H9 (cell line): ENCODE data around the gene IGFL1. TPM values are rescaled to one million over a fixed set of nuclear protein-coding genes. Genes with fewer than 3 reads are reported as not detected.
"Not testable (repeated sequence)": the region's sequence is repeated elsewhere in the genome, so short reads cannot be mapped to it uniquely, and the experiment has no call there.

Source experiments
- DNase-seq: peaks from one replicate; pipeline ENCODE4 v3.0.0-alpha.2; 2017
- H2AFZ ChIP-seq: one replicate; pipeline ENCODE4 v1.6.1; 2013; ENCODE audit warnings: mild to moderate bottlenecking, low read length, control low read depth, moderate library complexity
- H2AK5ac ChIP-seq: 2 replicates; pipeline ENCODE4 v1.6.1; 2013; ENCODE audit warnings: low read length, control low read depth, mixed read lengths; ENCODE audit not compliant: insufficient read length
- H2BK120ac ChIP-seq: one replicate; pipeline ENCODE4 v1.6.1; 2013; ENCODE audit warnings: low read depth, mild to moderate bottlenecking, low read length, control low read depth, inconsistent platforms; ENCODE audit not compliant: poor library complexity, severe bottlenecking
- H2BK12ac ChIP-seq: 2 replicates; pipeline ENCODE4 v1.6.1; 2013; ENCODE audit warnings: low read length, control low read depth, mixed read lengths, low read depth; ENCODE audit not compliant: insufficient read length
- H2BK15ac ChIP-seq: 2 replicates; pipeline ENCODE4 v1.6.1; 2013; ENCODE audit warnings: low read depth, low read length, control low read depth
- H2BK20ac ChIP-seq: one replicate; pipeline ENCODE4 v1.6.1; 2013; ENCODE audit warnings: low read depth, mild to moderate bottlenecking, low read length, control low read depth, inconsistent platforms; ENCODE audit not compliant: poor library complexity, severe bottlenecking
- H2BK5ac ChIP-seq: 2 replicates; pipeline ENCODE4 v1.6.1; 2013; ENCODE audit warnings: low read length, control low read depth, mixed read lengths; ENCODE audit not compliant: insufficient read length
- H3K14ac ChIP-seq: 2 replicates; pipeline ENCODE4 v1.6.1; 2013; ENCODE audit warnings: low read length, control low read depth; ENCODE audit not compliant: insufficient read depth
- H3K18ac ChIP-seq: 2 replicates; pipeline ENCODE4 v1.6.1; 2013; ENCODE audit warnings: low read depth, mild to moderate bottlenecking, mixed read lengths, low read length, control low read depth; ENCODE audit not compliant: insufficient read length
- H3K23ac ChIP-seq: 2 replicates; pipeline ENCODE4 v1.6.1; 2013; ENCODE audit warnings: low read length, control low read depth, mixed read lengths, low read depth; ENCODE audit not compliant: insufficient read length
- H3K23me2 ChIP-seq: 2 replicates; pipeline ENCODE4 v1.6.1; 2013; ENCODE audit warnings: low read depth, mild to moderate bottlenecking, mixed read lengths, low read length, control low read depth; ENCODE audit not compliant: insufficient read length, poor library complexity, severe bottlenecking
- H3K27ac ChIP-seq: 2 replicates; pipeline ENCODE4 v1.5.1; 2013; ENCODE audit warnings: low read length, control low read depth, mixed read lengths, low read depth; ENCODE audit not compliant: insufficient read length
- H3K27me3 ChIP-seq: 2 replicates; pipeline ENCODE4 v1.6.1; 2013; ENCODE audit warnings: low read length, control low read depth, inconsistent platforms; ENCODE audit not compliant: insufficient read depth
- H3K4ac ChIP-seq: 2 replicates; pipeline ENCODE4 v1.6.1; 2013; ENCODE audit warnings: low read depth, mild to moderate bottlenecking, control low read depth, inconsistent platforms, low read length, moderate library complexity
- H3K4me1 ChIP-seq: 2 replicates; pipeline ENCODE4 v1.6.1; 2013; ENCODE audit warnings: low read length, control low read depth, inconsistent platforms; ENCODE audit not compliant: insufficient read depth
- H3K4me2 ChIP-seq: 2 replicates; pipeline ENCODE4 v1.6.1; 2013; ENCODE audit warnings: low read length, control low read depth, mixed read lengths; ENCODE audit not compliant: insufficient read length, insufficient read depth
- H3K56ac ChIP-seq: 2 replicates; pipeline ENCODE4 v1.6.1; 2013; ENCODE audit warnings: low read depth, mild to moderate bottlenecking, mixed read lengths, low read length, control low read depth; ENCODE audit not compliant: insufficient read length
- H3K79me1 ChIP-seq: 2 replicates; pipeline ENCODE4 v1.6.1; 2013; ENCODE audit warnings: low read depth, mild to moderate bottlenecking, moderate library complexity, low read length, control low read depth, inconsistent platforms; ENCODE audit not compliant: insufficient read depth, poor library complexity, severe bottlenecking
- H3K79me2 ChIP-seq: 2 replicates; pipeline ENCODE4 v1.6.1; 2013; ENCODE audit warnings: low read length, control low read depth, inconsistent platforms; ENCODE audit not compliant: insufficient read depth
- H3K9ac ChIP-seq: 2 replicates; pipeline ENCODE4 v1.6.1; 2013; ENCODE audit warnings: low read length, control low read depth, mixed read lengths; ENCODE audit not compliant: insufficient read length; ENCODE audit errors: extremely low read depth
- H3K9me3 ChIP-seq: one replicate; pipeline ENCODE4 v1.6.1; 2013; ENCODE audit warnings: low read depth, low read length, inconsistent platforms; ENCODE audit not compliant: control insufficient read depth
- H3T11ph ChIP-seq: one replicate; pipeline ENCODE4 v1.6.1; 2013; ENCODE audit warnings: mild to moderate bottlenecking, low read length, control low read depth, inconsistent platforms
- H4K20me1 ChIP-seq: one replicate; pipeline ENCODE4 v1.6.1; 2013; ENCODE audit not compliant: control insufficient read depth, insufficient read length, insufficient read depth
- H4K5ac ChIP-seq: 2 replicates; pipeline ENCODE4 v1.6.1; 2013; ENCODE audit warnings: low read depth, mild to moderate bottlenecking, mixed read lengths, low read length, control low read depth; ENCODE audit not compliant: insufficient read length
- H4K8ac ChIP-seq: replicated peaks from 2 replicates; pipeline ENCODE4 v1.6.1; 2013; ENCODE audit warnings: low read length, control low read depth, mixed read lengths, low read depth; ENCODE audit not compliant: insufficient read length
- H4K91ac ChIP-seq: 2 replicates; pipeline ENCODE4 v1.6.1; 2013; ENCODE audit warnings: low read depth, mild to moderate bottlenecking, moderate library complexity, mixed read lengths, low read length, control low read depth; ENCODE audit not compliant: insufficient read length
- H3K27ac Mint-ChIP-seq, 3 experiments: 2 replicates in 2 of 3; 3 replicates in 1 of 3; pipeline ENCODE4 v1.8.0; 2020 to 2021; ENCODE audit warnings: mixed read lengths in 3 of 3, mild to moderate bottlenecking in 1 of 3, moderate library complexity in 1 of 3
- H3K27me3 Mint-ChIP-seq: 2 replicates; pipeline ENCODE4 v1.8.0; 2021; ENCODE audit warnings: low read depth, mild to moderate bottlenecking, moderate library complexity, mixed read lengths
- H3K36me3 Mint-ChIP-seq, 3 experiments: 2 replicates in 2 of 3; 3 replicates in 1 of 3; pipeline ENCODE4 v1.8.0; 2020 to 2021; ENCODE audit warnings: low read depth in 3 of 3, mixed read lengths in 3 of 3; ENCODE audit not compliant: insufficient read depth in 1 of 3
- H3K4me1 Mint-ChIP-seq, 2 experiments: 2 replicates each; pipeline ENCODE4 v1.8.0; 2020; ENCODE audit warnings: mixed read lengths in 2 of 2
- H3K4me3 Mint-ChIP-seq, 2 experiments: 2 replicates in 1 of 2; 3 replicates in 1 of 2; pipeline ENCODE4 v1.8.0; 2020 to 2021; ENCODE audit warnings: mild to moderate bottlenecking in 2 of 2, mixed read lengths in 2 of 2, moderate library complexity in 1 of 2
- H3K9me3 Mint-ChIP-seq, 2 experiments: 2 replicates in 1 of 2; 3 replicates in 1 of 2; pipeline ENCODE4 v1.8.0; 2020; ENCODE audit warnings: mild to moderate bottlenecking in 2 of 2, mixed read lengths in 2 of 2, moderate library complexity in 1 of 2
- WGBS: extraction: QIAGEN DNeasy Blood & Tissue Kit; methylation state at CpG from one replicate; pipeline ENCODE4 v1.1.7; 2013; ENCODE audit warnings: missing lambda C conversion rate, low lambda C conversion rate, mixed read lengths; ENCODE audit not compliant: insufficient read length; ENCODE audit errors: extremely low coverage; 5-methylcytosine and 5-hydroxymethylcytosine counted together
- total RNA-seq: library from RNA; stranded (reverse); gene quantifications from 2 replicates; pipeline ENCODE4 v1.2.1, GENCODE V29; 2021
- TF ChIP-seq, protein P1 (sequence below): fragments of 200-600 bp; sonication (generic); conservative IDR thresholded peaks from 3 replicates; pipeline ENCODE4 v1.8.0; 2021; ENCODE audit warnings: antibody characterized with exemption, mild to moderate bottlenecking

The IGFL1 gene
- total RNA-seq, 1 experiment from 2014 or later, result not detected

DNA sequence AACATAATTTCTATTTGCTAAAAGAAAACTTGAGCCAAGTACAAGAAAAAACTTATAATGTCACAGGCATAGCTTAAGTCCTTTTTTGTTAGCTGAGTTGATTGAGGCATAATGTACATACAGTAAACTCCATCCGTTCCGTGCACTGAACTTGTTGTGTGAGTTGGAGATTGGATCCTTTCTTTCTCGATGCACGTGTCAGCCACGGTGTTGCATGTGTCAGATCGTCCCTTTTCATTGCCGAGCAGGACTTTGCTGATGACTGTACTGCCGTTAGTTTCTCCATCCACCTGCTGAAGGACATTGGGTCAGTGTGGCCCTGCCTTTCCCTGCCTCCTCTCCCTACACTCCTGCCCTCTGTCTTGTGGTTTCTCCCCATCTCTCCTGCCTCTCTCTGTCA lies 47.1 kb upstream of the IGFL1 start:
- Histone ChIP-seq H3K9me3 (no peaks in the 10 kb centered on the region), H3K14ac (no peak overlapping the region), H3K27ac (no peak overlapping the region), H3K4me1 (no peaks in the 10 kb centered on the region), H4K91ac (no peak overlapping the region), H3T11ph (no peak overlapping the region), H2AFZ (no peak overlapping the region), H3K56ac (no peak overlapping the region), H2BK20ac (no peak overlapping the region), H3K4ac (no peak overlapping the region), H4K20me1 (no peaks in the 10 kb centered on the region), H4K8ac (no peak overlapping the region), H3K4me2 (no peak overlapping the region), H3K18ac (no peak overlapping the region), H2BK15ac (no peak overlapping the region), H2BK5ac (no peak overlapping the region), H2BK120ac (no peak overlapping the region), H3K23me2 (no peaks in the 10 kb centered on the region), H3K23ac (no peak overlapping the region), H4K5ac (no peak overlapping the region), H3K79me2 (no peaks in the 10 kb centered on the region), H3K79me1 (no peaks in the 10 kb centered on the region), H3K9ac (no peak overlapping the region), H3K27me3 (no peaks in the 10 kb centered on the region), H2BK12ac (no peak overlapping the region), H2AK5ac (no peak overlapping the region)
- H3K36me3 Mint-ChIP-seq, result no peaks in the 10 kb centered on the region; a peak in 1 of 7 replicates
- peaks cover 8% of the 10 kb centered on the region for H3K27me3 Mint-ChIP-seq
- TF ChIP-seq, protein P1, sequence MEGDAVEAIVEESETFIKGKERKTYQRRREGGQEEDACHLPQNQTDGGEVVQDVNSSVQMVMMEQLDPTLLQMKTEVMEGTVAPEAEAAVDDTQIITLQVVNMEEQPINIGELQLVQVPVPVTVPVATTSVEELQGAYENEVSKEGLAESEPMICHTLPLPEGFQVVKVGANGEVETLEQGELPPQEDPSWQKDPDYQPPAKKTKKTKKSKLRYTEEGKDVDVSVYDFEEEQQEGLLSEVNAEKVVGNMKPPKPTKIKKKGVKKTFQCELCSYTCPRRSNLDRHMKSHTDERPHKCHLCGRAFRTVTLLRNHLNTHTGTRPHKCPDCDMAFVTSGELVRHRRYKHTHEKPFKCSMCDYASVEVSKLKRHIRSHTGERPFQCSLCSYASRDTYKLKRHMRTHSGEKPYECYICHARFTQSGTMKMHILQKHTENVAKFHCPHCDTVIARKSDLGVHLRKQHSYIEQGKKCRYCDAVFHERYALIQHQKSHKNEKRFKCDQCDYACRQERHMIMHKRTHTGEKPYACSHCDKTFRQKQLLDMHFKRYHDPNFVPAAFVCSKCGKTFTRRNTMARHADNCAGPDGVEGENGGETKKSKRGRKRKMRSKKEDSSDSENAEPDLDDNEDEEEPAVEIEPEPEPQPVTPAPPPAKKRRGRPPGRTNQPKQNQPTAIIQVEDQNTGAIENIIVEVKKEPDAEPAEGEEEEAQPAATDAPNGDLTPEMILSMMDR, result no peak
- H3K9me3 Mint-ChIP-seq, result peaks cover 0 to 6% of the 10 kb centered on the region in 2 experiments; a peak in 4 of 5 replicates
- DNase-seq, result no peak
- peaks cover 4 to 5% of the 10 kb centered on the region in 2 experiments; a peak in 2 of 4 replicates for H3K4me1 Mint-ChIP-seq
- H3K27ac Mint-ChIP-seq, result no peak overlapping the region
- H3K4me3 Mint-ChIP-seq, result no peak overlapping the region
- no CpG with 5 or more reads among the region's 8 CpGs for WGBS

DNA sequence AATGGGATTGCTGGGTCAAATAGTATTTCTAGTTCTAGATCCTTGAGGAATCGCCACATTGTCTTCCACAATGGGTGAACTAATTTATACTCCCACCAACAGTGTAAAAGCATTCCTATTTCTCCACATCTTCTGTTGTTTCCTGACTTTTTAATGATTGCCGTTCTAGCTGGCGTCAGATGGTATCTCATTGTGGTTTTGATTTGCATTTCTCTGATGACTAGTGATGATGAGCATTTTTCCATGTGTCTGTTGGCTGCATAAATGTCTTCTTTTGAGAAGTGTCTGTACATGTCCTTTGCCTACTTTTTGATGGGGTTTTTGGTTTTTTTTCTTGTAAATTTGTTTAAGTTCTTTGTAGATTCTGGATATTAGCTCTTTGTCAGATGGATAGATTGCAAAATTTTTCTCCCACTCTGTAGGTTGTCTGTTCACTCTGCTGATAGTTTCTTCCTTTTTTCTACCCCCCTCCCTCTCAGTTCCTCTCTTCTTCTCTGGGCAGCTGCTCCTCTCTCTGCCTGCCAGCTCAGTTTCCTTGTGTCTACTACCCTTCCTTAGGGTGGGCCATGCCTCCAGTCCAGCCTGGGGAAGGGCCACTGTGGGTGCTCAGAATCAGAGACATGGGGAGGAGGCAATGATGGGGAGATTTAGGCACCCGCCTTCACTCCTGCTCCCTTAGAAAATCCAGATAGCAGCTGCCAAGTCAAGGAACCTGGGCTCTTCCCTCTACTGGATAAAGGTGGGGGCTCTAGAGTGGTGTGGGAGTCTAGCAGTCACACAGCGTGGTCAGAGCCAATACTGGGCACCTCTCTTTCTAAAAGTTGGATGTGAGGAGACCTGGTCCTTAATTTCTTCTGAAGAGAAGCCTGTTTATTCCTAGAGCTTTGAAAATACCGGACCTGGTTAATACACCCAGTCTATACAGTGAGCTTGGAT lies 44.5 kb upstream of the IGFL1 start:
- H3K4me2 ChIP-seq, H2AK5ac ChIP-seq, H4K8ac ChIP-seq, H3K9me3 Mint-ChIP-seq, H4K20me1 ChIP-seq, H2BK20ac ChIP-seq, H3K27ac Mint-ChIP-seq, H3K9ac ChIP-seq, DNase-seq, H2AFZ ChIP-seq, H3K27me3 ChIP-seq, H3K4ac ChIP-seq, H2BK15ac ChIP-seq, H3K27me3 Mint-ChIP-seq, H3K4me1 Mint-ChIP-seq, H2BK5ac ChIP-seq, H2BK120ac ChIP-seq, H3K56ac ChIP-seq, H3K4me1 ChIP-seq, H3K36me3 Mint-ChIP-seq, H3T11ph ChIP-seq, H3K14ac ChIP-seq, H3K27ac ChIP-seq, H3K4me3 Mint-ChIP-seq, H3K79me1 ChIP-seq, H2BK12ac ChIP-seq, H3K23me2 ChIP-seq, H4K91ac ChIP-seq, H4K5ac ChIP-seq, H3K79me2 ChIP-seq, H3K18ac ChIP-seq, H3K23ac ChIP-seq, H3K9me3 ChIP-seq: not testable (repeated sequence)
- WGBS, result no CpG with 5 or more reads among the region's 6 CpGs
